KMS-11 (cell line): ENCODE data around the gene DENND1C.

ENCODE experiments used
- H2AFZ ChIP-seq: fragments of 200-600 bp; sonication (generic); 2 replicates; pipeline ENCODE4 v1.6.1; 2016; ENCODE audit warnings: antibody characterized with exemption, mixed run types, low read depth
- H3K27ac ChIP-seq: fragments of 200-600 bp; sonication (generic); 2 replicates; pipeline ENCODE4 v1.6.1; 2016; ENCODE audit warnings: mild to moderate bottlenecking, mixed run types
- H3K27me3 ChIP-seq: fragments of 200-600 bp; sonication (generic); 2 replicates; pipeline ENCODE4 v1.6.1; 2017; ENCODE audit warnings: mild to moderate bottlenecking, low read depth, mixed run types, moderate library complexity; ENCODE audit not compliant: insufficient read depth
- H3K36me3 ChIP-seq: fragments of 200-600 bp; sonication (generic); 2 replicates; pipeline ENCODE4 v1.6.1; 2017; ENCODE audit warnings: mild to moderate bottlenecking, mixed run types; ENCODE audit not compliant: insufficient read depth
- H3K4me1 ChIP-seq: fragments of 200-600 bp; sonication (generic); 2 replicates; pipeline ENCODE4 v1.6.1; 2016; ENCODE audit warnings: mild to moderate bottlenecking, low read depth, mixed run types; ENCODE audit not compliant: poor library complexity, severe bottlenecking
- H3K4me2 ChIP-seq: fragments of 200-600 bp; sonication (generic); 2 replicates; pipeline ENCODE4 v1.7.0; 2016; ENCODE audit warnings: mild to moderate bottlenecking, mixed run types
- H3K4me3 ChIP-seq: fragments of 200-600 bp; sonication (generic); IDR thresholded peaks from 2 replicates; pipeline ENCODE4 v1.6.1; 2017; ENCODE audit warnings: low read depth, low read length, mixed read lengths; ENCODE audit not compliant: insufficient read depth
- H3K79me2 ChIP-seq: fragments of 200-600 bp; sonication (generic); 2 replicates; pipeline ENCODE4 v1.6.1; 2016; ENCODE audit warnings: low read depth, mixed run types; ENCODE audit not compliant: insufficient read depth
- H3K9ac ChIP-seq: fragments of 200-600 bp; sonication (generic); 2 replicates; pipeline ENCODE4 v1.6.1; 2016; ENCODE audit warnings: mild to moderate bottlenecking, mixed run types
- H4K20me1 ChIP-seq: fragments of 200-600 bp; sonication (generic); 2 replicates; pipeline ENCODE4 v1.6.1; 2016; ENCODE audit warnings: mild to moderate bottlenecking, mixed run types; ENCODE audit not compliant: insufficient read depth
- TF ChIP-seq, protein P1 (sequence below): fragments of 200-600 bp; sonication (generic); conservative IDR thresholded peaks from 2 replicates; pipeline ENCODE4 v1.6.1; 2017; ENCODE audit warnings: low read depth, mild to moderate bottlenecking, antibody characterized with exemption, low read length, moderate library complexity, mixed read lengths

The DENND1C gene

DNA sequence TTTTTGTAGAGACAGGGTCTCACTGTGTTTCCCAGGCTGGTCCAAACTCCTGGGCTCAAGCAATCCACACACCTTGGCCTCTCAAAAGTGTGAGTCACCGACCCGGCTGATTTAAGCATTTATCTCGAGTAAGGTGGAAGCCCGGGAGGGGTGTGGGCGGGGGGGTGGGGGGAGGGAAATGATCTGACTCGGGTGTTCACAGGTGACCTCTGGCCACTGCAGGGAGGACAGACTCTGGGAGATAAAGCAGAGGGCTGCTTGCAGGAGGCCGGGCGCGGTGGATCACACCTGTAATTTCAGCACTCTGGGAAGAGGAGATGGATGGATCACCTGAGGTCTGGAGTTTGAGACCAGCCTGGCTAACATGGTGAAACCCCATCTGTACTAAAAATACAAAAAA is 7.9 kb downstream of the DENND1C start:
- no peak overlapping the region for H3K9ac ChIP-seq
- no peaks in the 10 kb centered on the region for H3K79me2 ChIP-seq
- TF ChIP-seq, protein P1, sequence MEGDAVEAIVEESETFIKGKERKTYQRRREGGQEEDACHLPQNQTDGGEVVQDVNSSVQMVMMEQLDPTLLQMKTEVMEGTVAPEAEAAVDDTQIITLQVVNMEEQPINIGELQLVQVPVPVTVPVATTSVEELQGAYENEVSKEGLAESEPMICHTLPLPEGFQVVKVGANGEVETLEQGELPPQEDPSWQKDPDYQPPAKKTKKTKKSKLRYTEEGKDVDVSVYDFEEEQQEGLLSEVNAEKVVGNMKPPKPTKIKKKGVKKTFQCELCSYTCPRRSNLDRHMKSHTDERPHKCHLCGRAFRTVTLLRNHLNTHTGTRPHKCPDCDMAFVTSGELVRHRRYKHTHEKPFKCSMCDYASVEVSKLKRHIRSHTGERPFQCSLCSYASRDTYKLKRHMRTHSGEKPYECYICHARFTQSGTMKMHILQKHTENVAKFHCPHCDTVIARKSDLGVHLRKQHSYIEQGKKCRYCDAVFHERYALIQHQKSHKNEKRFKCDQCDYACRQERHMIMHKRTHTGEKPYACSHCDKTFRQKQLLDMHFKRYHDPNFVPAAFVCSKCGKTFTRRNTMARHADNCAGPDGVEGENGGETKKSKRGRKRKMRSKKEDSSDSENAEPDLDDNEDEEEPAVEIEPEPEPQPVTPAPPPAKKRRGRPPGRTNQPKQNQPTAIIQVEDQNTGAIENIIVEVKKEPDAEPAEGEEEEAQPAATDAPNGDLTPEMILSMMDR = no peak
- H3K4me1 ChIP-seq = no peaks in the 10 kb centered on the region
- H3K27ac ChIP-seq = no peak overlapping the region
- peaks cover 6% of the 10 kb centered on the region; the same call in 1 of the 2 replicates for H3K27me3 ChIP-seq
- no peaks in the 10 kb centered on the region for H3K36me3 ChIP-seq
- H4K20me1 ChIP-seq = no peaks in the 10 kb centered on the region
- no peak overlapping the region for H3K4me2 ChIP-seq
- H3K4me3 ChIP-seq = no peak overlapping the region
- no peak overlapping the region for H2AFZ ChIP-seq

DNA sequence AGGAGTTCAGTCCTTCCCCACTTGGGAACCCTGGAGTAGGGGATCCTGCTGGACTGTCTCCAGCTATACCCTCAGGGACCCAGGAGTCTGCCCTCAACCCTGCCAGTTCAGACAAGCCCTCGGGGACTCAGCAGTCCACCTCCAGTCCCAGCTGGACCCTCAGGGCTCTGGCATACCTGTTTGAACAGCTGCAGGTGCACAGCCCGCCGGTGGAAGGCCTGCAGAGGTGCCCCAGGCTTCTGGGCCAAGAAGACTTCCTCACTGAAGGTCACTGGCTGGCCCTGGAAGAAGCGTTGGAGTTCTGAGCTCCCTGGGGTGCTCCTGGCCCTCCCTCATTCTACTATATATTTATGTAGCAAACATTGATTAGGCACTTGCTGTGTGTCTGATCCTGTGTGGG is 8.9 kb downstream of the DENND1C start:
- Histone ChIP-seq H3K4me2 (no peak overlapping the region), H2AFZ (no peak overlapping the region), H3K4me1 (no peaks in the 10 kb centered on the region), H3K79me2 (no peaks in the 10 kb centered on the region), H4K20me1 (no peaks in the 10 kb centered on the region), H3K27ac (no peak overlapping the region), H3K9ac (no peak overlapping the region), H3K27me3 (peaks cover 14% of the 10 kb centered on the region; the same call in 1 of the 2 replicates), H3K4me3 (no peak overlapping the region), H3K36me3 (no peaks in the 10 kb centered on the region)
- TF ChIP-seq, protein P1 = no peak

DNA sequence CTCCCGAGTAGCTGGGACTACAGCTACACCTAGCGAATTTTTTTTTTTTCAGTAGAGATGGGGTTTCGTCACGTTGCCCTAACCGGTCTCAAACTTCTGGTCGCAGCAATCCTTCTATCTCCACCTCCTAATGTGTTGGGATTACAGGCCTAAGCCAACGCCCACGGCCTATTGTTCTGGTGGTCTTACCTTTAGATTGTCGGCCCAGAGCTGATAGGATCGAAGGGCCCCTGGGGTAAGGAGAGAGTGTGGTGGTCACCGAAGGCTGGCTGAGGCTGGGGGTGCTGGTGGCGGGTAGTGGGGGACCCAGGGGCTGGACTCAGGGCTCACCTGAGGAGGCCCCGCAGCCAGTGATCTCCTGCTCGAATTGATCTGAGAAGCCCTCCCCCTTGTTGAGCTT is 10.5 kb downstream of the DENND1C start:
- Histone ChIP-seq H3K4me3 (no peak overlapping the region), H3K4me1 (no peaks in the 10 kb centered on the region), H3K27me3 (peaks cover 26% of the 10 kb centered on the region; the same call in 1 of the 2 replicates), H3K4me2 (no peak overlapping the region), H2AFZ (no peak overlapping the region), H3K27ac (no peak overlapping the region), H4K20me1 (no peaks in the 10 kb centered on the region), H3K36me3 (no peaks in the 10 kb centered on the region), H3K9ac (no peak overlapping the region), H3K79me2 (no peaks in the 10 kb centered on the region)
- TF ChIP-seq, protein P1 = no peak

DNA sequence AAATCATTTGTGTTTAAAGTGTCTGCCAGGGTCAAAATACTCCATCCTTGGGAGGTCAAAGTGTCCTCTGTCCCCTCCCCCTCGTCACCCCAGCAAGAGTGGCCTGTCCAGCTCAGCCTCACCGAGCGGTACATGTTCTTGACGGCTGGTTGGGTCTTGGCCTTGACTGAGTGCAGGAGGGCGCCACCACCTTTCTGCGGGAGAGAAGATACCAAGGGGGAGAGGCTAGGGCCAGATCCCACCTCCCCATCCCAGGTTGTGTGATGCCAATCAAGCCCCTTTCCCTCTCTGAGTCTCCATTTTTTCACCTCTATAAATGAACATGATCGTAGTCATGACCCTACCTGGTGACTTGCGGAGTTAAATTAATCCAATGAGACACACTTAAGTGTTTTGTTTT is 11.4 kb downstream of the DENND1C start:
- H3K27ac ChIP-seq = no peak overlapping the region
- H3K4me2 ChIP-seq = no peak overlapping the region
- peaks cover 26% of the 10 kb centered on the region; the same call in 1 of the 2 replicates for H3K27me3 ChIP-seq
- H3K4me1 ChIP-seq = no peaks in the 10 kb centered on the region
- no peak overlapping the region for H3K9ac ChIP-seq
- TF ChIP-seq, protein P1 = no peak
- H2AFZ ChIP-seq = no peak overlapping the region
- H3K36me3 ChIP-seq = no peaks in the 10 kb centered on the region
- no peak overlapping the region for H3K4me3 ChIP-seq
- no peaks in the 10 kb centered on the region for H3K79me2 ChIP-seq
- no peaks in the 10 kb centered on the region for H4K20me1 ChIP-seq
